ENCODE results near the gene KRTAP4-6. TPM values are rescaled to one million over a fixed set of nuclear protein-coding genes. Genes with fewer than 3 reads are reported as not detected.

Gene KRTAP4-6
- total and polyA plus RNA-seq, 2 of the 8 experiments (the other 6 are each of a cell fraction or from before 2014, with no cell fraction given), result not detected

GRCh38 chr17:41118721-41119120 is 21.6 kb downstream of the KRTAP4-6 start (continued):
- TF ChIP-seq CHD7 (IDR thresholded peaks at IDR 0.05; ENCODE audit: insufficient replicate concordance, low read length), result no peak
- TF ChIP-seq JUND (IDR thresholded peaks at IDR 0.05; ENCODE audit: low read length), result no peak
- no peak for TF ChIP-seq CBX5 (IDR thresholded peaks at IDR 0.05; ENCODE audit: low read depth, low read length)
- TF ChIP-seq NRF1 (IDR thresholded peaks at IDR 0.05; ENCODE audit: low read depth, low read length), result no peak
- no peak for TF ChIP-seq TEAD4 (IDR thresholded peaks at IDR 0.05; ENCODE audit: low read depth, low read length)
- TF ChIP-seq EGR1 (IDR thresholded peaks at IDR 0.05; ENCODE audit: borderline replicate concordance, low read depth, low read length), result no peak

Measured in H1 (cell line).